Stimulated activated CD4-positive, alpha-beta T cell treated with anti-CD3 and anti-CD28 coated beads, Interleukin-1b, Interleukin-23, amount 100 ng/mL, for 48 hours (primary cell): Measurements from ENCODE around the gene NPY4R.
"Not testable (repeated sequence)": the region's sequence is repeated elsewhere in the genome, so short reads cannot be mapped to it uniquely, and the experiment has no call there.

Experiments used
- DNase-seq: peaks from one replicate; pipeline ENCODE4 v3.0.0-alpha.2; 2020

NPY4R gene

GRCh38 chr10:46465765-46466164 lies at the start of gene NPY4R:
TSS of gene NPY4R (minus strand) at chr10:46465958. CDS start at chr10:46462635, 3,323 bp downstream.
- not testable (repeated sequence) for DNase-seq

GRCh38 chr10:46515366-46515765 lies 49.6 kb upstream of the NPY4R start:
- no peak for DNase-seq

GRCh38 chr10:46514899-46515298 lies 49.1 kb upstream of the NPY4R start:
- no peak for DNase-seq

- DNase-seq = no peak
These were observed 48.7 kb upstream of the NPY4R start for GRCh38 chr10:46514431-46514861.

GRCh38 chr10:46513333-46513732 lies 47.6 kb upstream of the NPY4R start:
- not testable (repeated sequence) for DNase-seq

- DNase-seq = not testable (repeated sequence)
These were observed 47.0 kb upstream of the NPY4R start for GRCh38 chr10:46512725-46513124.

- not testable (repeated sequence) for DNase-seq
These were observed 46.2 kb upstream of the NPY4R start for GRCh38 chr10:46512002-46512401.

- not testable (repeated sequence) for DNase-seq
These were observed 34.2 kb upstream of the NPY4R start for GRCh38 chr10:46499990-46500389.

GRCh38 chr10:46498985-46499703 lies 33.4 kb upstream of the NPY4R start:
- not testable (repeated sequence) for DNase-seq

- DNase-seq = not testable (repeated sequence)
These were observed 32.1 kb upstream of the NPY4R start for GRCh38 chr10:46497878-46498277.

- DNase-seq = not testable (repeated sequence)
These were observed 31.6 kb upstream of the NPY4R start for GRCh38 chr10:46497401-46497800.

GRCh38 chr10:46491364-46492114 lies 25.8 kb upstream of the NPY4R start:
- not testable (repeated sequence) for DNase-seq

- DNase-seq = not testable (repeated sequence)
These were observed 24.5 kb upstream of the NPY4R start for GRCh38 chr10:46490285-46490684.

- DNase-seq = not testable (repeated sequence)
These were observed 20.7 kb upstream of the NPY4R start for GRCh38 chr10:46486459-46486858.

GRCh38 chr10:46474746-46475320 lies 9.1 kb upstream of the NPY4R start:
- not testable (repeated sequence) for DNase-seq

GRCh38 chr10:46473758-46474157 lies 8.0 kb upstream of the NPY4R start:
- DNase-seq = not testable (repeated sequence)

- not testable (repeated sequence) for DNase-seq
These were observed 4.4 kb upstream of the NPY4R start for GRCh38 chr10:46470134-46470533.

- not testable (repeated sequence) for DNase-seq
These were observed 2.5 kb upstream of the NPY4R start for GRCh38 chr10:46468119-46468809.

- DNase-seq = not testable (repeated sequence)
These were observed 2.1 kb downstream of the NPY4R start for GRCh38 chr10:46463608-46464007.

GRCh38 chr10:46462276-46462675 lies 3.5 kb downstream of the NPY4R start:
- DNase-seq = not testable (repeated sequence)

- not testable (repeated sequence) for DNase-seq
These were observed 6.2 kb downstream of the NPY4R start for GRCh38 chr10:46459579-46459978.

- DNase-seq = not testable (repeated sequence)
These were observed 8.7 kb downstream of the NPY4R start for GRCh38 chr10:46457071-46457470.

- not testable (repeated sequence) for DNase-seq
These were observed 9.8 kb downstream of the NPY4R start for GRCh38 chr10:46455992-46456391.
